Myocyte (in vitro differentiated cells): ENCODE measurements around the gene CAMKK2. TPM values are rescaled to one million over a fixed set of nuclear protein-coding genes. Genes with fewer than 3 reads are reported as not detected.
"Not testable (repeated sequence)": the region's sequence is repeated elsewhere in the genome, so short reads cannot be mapped to it uniquely, and the experiment has no call there.

Experiments
- DNase-seq: peaks from one replicate; pipeline ENCODE4 v3.0.0-alpha.2; 2012; ENCODE audit warnings: low read depth
- total RNA-seq: library from RNA; depleted of rRNA; stranded (reverse); fragments of >200 nt; gene quantifications from 2 replicates; pipeline ENCODE4 v1.2.3, GENCODE V29; 2014

Gene CAMKK2
- total RNA-seq, 1 donor from 2014 or later: 20.5 TPM

- no peak for DNase-seq
Observed at GRCh38 chr12:121202407-121203355, 93.8 kb downstream of the CAMKK2 start.

GRCh38 chr12:121201140-121201539 is 95.4 kb downstream of the CAMKK2 start:
- not testable (repeated sequence) for DNase-seq

DNA sequence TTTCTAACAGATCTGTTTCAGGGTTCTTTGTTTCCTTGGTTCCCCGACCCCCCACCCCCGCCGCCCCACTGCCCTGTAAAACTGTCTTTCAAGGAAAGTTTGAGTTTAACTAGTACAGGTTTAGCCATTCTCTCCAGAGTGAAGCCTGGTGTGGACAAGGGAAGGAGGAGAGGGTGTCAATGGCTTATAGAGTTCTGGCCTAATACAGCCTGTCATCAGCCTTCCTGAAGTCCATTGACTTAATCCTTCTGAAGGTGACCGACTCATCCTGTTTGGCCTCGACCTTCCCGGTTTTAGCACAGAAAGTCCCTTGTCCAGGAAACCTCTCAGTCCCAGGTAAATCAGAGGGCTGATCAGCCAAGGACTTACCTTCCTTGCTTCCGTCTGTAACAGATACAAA is 97.6 kb downstream of the CAMKK2 start:
- DNase-seq: no peak

- DNase-seq: no peak
Observed at GRCh38 chr12:121196902-121197301, 99.6 kb downstream of the CAMKK2 start.

DNA sequence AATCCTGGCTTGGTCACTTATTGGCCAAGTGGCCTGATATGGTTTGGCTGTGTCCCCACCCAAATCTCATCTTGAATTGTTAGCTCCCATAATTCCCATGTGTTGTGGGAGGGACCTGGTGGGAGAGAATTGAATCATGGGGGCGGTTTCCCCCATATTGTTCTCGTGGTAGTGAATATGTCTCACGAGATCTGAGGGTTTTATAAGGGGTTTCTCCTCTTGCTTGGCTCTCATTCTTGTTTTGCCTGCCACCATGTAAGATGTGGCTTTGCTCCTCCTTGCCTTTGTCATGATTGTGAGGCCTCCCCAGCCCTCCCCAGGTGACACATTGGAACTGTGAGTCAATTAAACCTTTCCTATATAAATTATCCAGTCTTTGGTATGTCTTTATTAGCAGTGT is 105.4 kb downstream of the CAMKK2 start:
- DNase-seq: no peak

DNA sequence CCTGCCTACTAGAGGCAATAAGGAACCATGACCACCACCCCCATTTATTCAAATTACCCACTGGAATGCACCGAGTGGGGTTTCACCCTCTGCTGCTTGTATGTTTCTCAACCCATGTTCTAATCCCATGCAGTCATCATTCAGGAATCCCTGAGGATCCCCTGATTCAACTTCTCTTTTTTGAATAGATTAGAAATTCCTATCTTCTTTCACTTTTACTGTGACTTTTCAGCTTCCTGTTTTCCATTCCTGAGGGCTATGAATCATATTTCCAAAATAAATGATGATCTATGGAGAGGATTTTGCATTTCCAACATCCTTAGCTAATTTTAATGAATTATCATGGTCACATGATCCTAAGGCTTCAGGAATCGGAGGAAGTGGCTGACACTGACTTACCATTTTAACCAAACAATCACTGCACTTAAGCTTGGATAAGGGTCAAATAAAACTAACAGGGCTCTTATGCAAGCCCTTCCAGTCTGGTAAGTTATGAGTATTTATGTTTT is 105.9 kb downstream of the CAMKK2 start:
- peak; percentile 61 for DNase-seq

- DNase-seq: peak; percentile 23
Observed at GRCh38 chr12:121189619-121190155, 106.8 kb downstream of the CAMKK2 start.

DNA sequence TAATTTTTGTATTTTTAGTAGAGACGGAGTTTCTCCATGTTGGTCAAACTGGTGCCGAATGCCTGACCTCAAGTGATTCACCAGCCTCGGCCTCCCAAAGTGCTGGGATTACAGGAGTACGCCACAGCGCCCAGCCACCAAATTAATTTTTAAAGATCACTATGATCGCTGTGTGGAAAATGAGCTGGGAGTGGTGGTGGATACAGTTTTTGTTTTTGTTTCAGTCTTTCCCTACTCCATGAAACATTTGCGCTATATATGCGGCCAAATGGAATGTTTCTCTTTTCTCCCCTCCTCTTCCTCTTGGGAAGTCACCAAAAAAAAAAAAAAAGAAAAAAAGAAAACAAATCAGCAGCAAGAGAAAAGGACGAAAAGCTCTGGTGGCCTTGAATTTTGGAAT is 107.4 kb downstream of the CAMKK2 start:
- no peak for DNase-seq

- DNase-seq: no peak
Observed at GRCh38 chr12:121188227-121188626, 108.3 kb downstream of the CAMKK2 start.

Other genes with a start within 250 kb of the CAMKK2 start
- 0.11 and 0.21 TPM in 2 replicates for gene P2RX7, start 163.8 kb downstream of the CAMKK2 start, total RNA-seq
- gene P2RX4, start 86.6 kb downstream of the CAMKK2 start, total RNA-seq: 6.0 and 6.1 TPM in 2 replicates
- 136 and 170 TPM in 2 replicates for gene ANAPC5, start 55.7 kb upstream of the CAMKK2 start, total RNA-seq
- gene RNF34, start 103.4 kb upstream of the CAMKK2 start, total RNA-seq: 26.1 and 41.2 TPM in 2 replicates